ENCODE data around the gene STMN3. TPM values are rescaled to one million over a fixed set of nuclear protein-coding genes. Genes with fewer than 3 reads are reported as not detected.

Gene STMN3
- total RNA-seq, 6 donors from 2014 or later = 2.1 to 16.5 (median 9.1) TPM

GRCh38 chr20:63663332-63664066, 10.3 kb upstream of the STMN3 start:
- no peaks in the 10 kb centered on the region for H3K27me3 ChIP-seq
- H3K9me3 ChIP-seq = no peaks in the 10 kb centered on the region
- WGBS, 2 donors = 94 to 96% methylated on average over 18 to 25 of the region's 26 CpGs
- TF ChIP-seq POLR2A (IDR thresholded peaks at IDR 0.05) (no peak), POLR2AphosphoS5 (IDR thresholded peaks at IDR 0.05) (no peak), EP300 (IDR thresholded peaks at IDR 0.05) (no peak), CTCF (IDR thresholded peaks at IDR 0.05) (no peak)
- no peak overlapping the region for H3K4me3 ChIP-seq
- no peak for ATAC-seq (ENCODE audit: low FRiP score in 2 of 2)
- peaks cover 11 to 13% (median 12%) of the 10 kb centered on the region in 4 donors for H3K4me1 ChIP-seq
- no peak overlapping the region for H3K27ac ChIP-seq
- H3K36me3 ChIP-seq = peaks cover 6 to 77% (median 58%) of the 10 kb centered on the region in 4 donors
- DNase-seq = peak in 1 of 2 donors; percentile 72

GRCh38 chr20:63662813-63663189, 9.6 kb upstream of the STMN3 start:
- Histone ChIP-seq H3K4me1 (peaks cover 13 to 15% (median 15%) of the 10 kb centered on the region in 4 donors), H3K27me3 (no peaks in the 10 kb centered on the region), H3K9me3 (no peaks in the 10 kb centered on the region), H3K4me3 (no peak overlapping the region), H3K27ac (no peak overlapping the region), H3K36me3 (peaks cover 6 to 70% (median 51%) of the 10 kb centered on the region in 4 donors)
- no peak for TF ChIP-seq CTCF (IDR thresholded peaks at IDR 0.05)
- TF ChIP-seq EP300 (IDR thresholded peaks at IDR 0.05) = no peak
- no peak for TF ChIP-seq POLR2A (IDR thresholded peaks at IDR 0.05)
- TF ChIP-seq POLR2AphosphoS5 (IDR thresholded peaks at IDR 0.05) = no peak
- ATAC-seq (ENCODE audit: low FRiP score in 2 of 2) (no peak), DNase-seq (no peak)
- 95 to 97% methylated on average over 6 to 9 of the region's 9 CpGs for WGBS, 2 donors

GRCh38 chr20:63661959-63662812, 9.0 kb upstream of the STMN3 start:
- peaks cover 16 to 21% (median 21%) of the 10 kb centered on the region in 4 donors for H3K4me1 ChIP-seq
- WGBS, 2 donors = 92 to 93% methylated on average over 23 to 30 of the region's 33 CpGs

GRCh38 chr20:63661108-63661507, 7.9 kb upstream of the STMN3 start:
- Histone ChIP-seq H3K36me3 (peaks cover 6 to 56% (median 37%) of the 10 kb centered on the region in 4 donors), H3K4me3 (no peak overlapping the region), H3K27me3 (no peaks in the 10 kb centered on the region), H3K4me1 (peaks cover 16 to 21% (median 21%) of the 10 kb centered on the region in 4 donors), H3K9me3 (no peaks in the 10 kb centered on the region), H3K27ac (no peak overlapping the region)
- no peak for TF ChIP-seq EP300 (IDR thresholded peaks at IDR 0.05)
- TF ChIP-seq POLR2AphosphoS5 (IDR thresholded peaks at IDR 0.05) = no peak
- TF ChIP-seq CTCF (IDR thresholded peaks at IDR 0.05) = no peak
- TF ChIP-seq POLR2A (IDR thresholded peaks at IDR 0.05) = no peak
- WGBS, 2 donors = 96% methylated on average over 12 to 22 of the region's 22 CpGs
- DNase-seq = no peak
- no peak for ATAC-seq (ENCODE audit: low FRiP score in 2 of 2)

More at GRCh38 chr20:63661959-63662812, 9.0 kb upstream of the STMN3 start:
- no peak for TF ChIP-seq EP300 (IDR thresholded peaks at IDR 0.05)
- TF ChIP-seq POLR2A (IDR thresholded peaks at IDR 0.05) = no peak
- TF ChIP-seq POLR2AphosphoS5 (IDR thresholded peaks at IDR 0.05) = no peak
- TF ChIP-seq CTCF (IDR thresholded peaks at IDR 0.05) = no peak
- Histone ChIP-seq H3K36me3 (peaks cover 6 to 64% (median 45%) of the 10 kb centered on the region in 4 donors), H3K4me3 (no peak overlapping the region), H3K27me3 (no peaks in the 10 kb centered on the region), H3K9me3 (no peaks in the 10 kb centered on the region), H3K27ac (no peak overlapping the region)
- DNase-seq (no peak), ATAC-seq (ENCODE audit: low FRiP score in 2 of 2) (no peak)
